ENCODE results near the gene CBLN1. TPM values are rescaled to one million over a fixed set of nuclear protein-coding genes. Genes with fewer than 3 reads are reported as not detected.

CBLN1 gene
- total and polyA plus RNA-seq, 9 of the 15 experiments (the other 6 are each of a cell fraction or from before 2014, with no cell fraction given), result not detected

GRCh38 chr16:49281843-49282642 is 405 bp upstream of the CBLN1 start (continued):
- TF ChIP-seq E2F1 (CRISPR knock-in tag; IDR thresholded peaks at IDR 0.05) (no peak), POU5F1 (IDR thresholded peaks at IDR 0.05; ENCODE audit: borderline replicate concordance, low read depth, low read length, partially characterized antibody) (no peak), ATF4 (CRISPR knock-in tag; IDR thresholded peaks at IDR 0.05) (no peak), TAF15 (IDR thresholded peaks at IDR 0.05; ENCODE audit: low read depth, low read length) (no peak), FOXJ2 (tag; IDR thresholded peaks at IDR 0.05) (no peak), ZBTB2 (IDR thresholded peaks at IDR 0.05) (no peak), SMARCC2 (IDR thresholded peaks at IDR 0.05; ENCODE audit: low read depth) (no peak), EP400 (IDR thresholded peaks at IDR 0.05) (no peak), TEAD1 (CRISPR knock-in tag; IDR thresholded peaks at IDR 0.05) (no peak), PHTF2 (CRISPR knock-in tag; IDR thresholded peaks at IDR 0.05) (no peak), ZC3H11A (IDR thresholded peaks at IDR 0.05; ENCODE audit: low read depth, low read length) (no peak), RBM25 (IDR thresholded peaks at IDR 0.05; ENCODE audit: low read depth, low read length, severe bottlenecking) (peak; percentile 94), NFXL1 (CRISPR knock-in tag; IDR thresholded peaks at IDR 0.05) (no peak), ZNF655 (CRISPR knock-in tag; IDR thresholded peaks at IDR 0.05) (no peak), E2F3 (CRISPR knock-in tag; IDR thresholded peaks at IDR 0.05) (no peak), E2F4 (CRISPR knock-in tag; IDR thresholded peaks at IDR 0.05; ENCODE audit: low read depth) (no peak), XRCC5 (IDR thresholded peaks at IDR 0.05; ENCODE audit: low read depth, low read length) (no peak), ZNF354B (CRISPR knock-in tag; IDR thresholded peaks at IDR 0.05) (no peak), THRA (IDR thresholded peaks at IDR 0.05) (no peak), HOXB6 (CRISPR knock-in tag; IDR thresholded peaks at IDR 0.05; ENCODE audit: borderline replicate concordance) (no peak)
